Upper lobe of left lung (tissue), 6 donors: ENCODE results near the gene GPR158. TPM values are rescaled to one million over a fixed set of nuclear protein-coding genes. Genes with fewer than 3 reads are reported as not detected.

Source experiments
- ATAC-seq, 2 donors: fragments of 200-7000 bp; cut with Tn5 transposase; one replicate each; pipeline ENCODE4 v1.9.1; 2022; ENCODE audit warnings: mild to moderate bottlenecking in 2 of 2, moderate library complexity in 2 of 2; ENCODE audit not compliant: low FRiP score in 2 of 2
- DNase-seq, 2 donors: peaks; one replicate each; pipeline ENCODE4 v3.0.0-alpha.2; 2019 to 2020
- H3K27ac ChIP-seq, 4 donors: fragments of 200-600 bp; sonication (generic); one replicate each; pipeline ENCODE4 v1.5.1; 2016 to 2019
- H3K27me3 ChIP-seq, 4 donors: fragments of 200-600 bp; sonication (generic); one replicate each; pipeline ENCODE4 v1.5.1; 2017 to 2019
- H3K36me3 ChIP-seq, 4 donors: fragments of 200-600 bp; sonication (generic); one replicate each; pipeline ENCODE4 v1.5.1; 2016 to 2019
- H3K4me1 ChIP-seq, 4 donors: fragments of 200-600 bp; sonication (generic); one replicate each; pipeline ENCODE4 v1.5.1; 2018 to 2019
- H3K4me3 ChIP-seq, 4 donors: fragments of 200-600 bp; sonication (generic); one replicate each; pipeline ENCODE4 v1.5.1; 2017 to 2019; ENCODE audit warnings: mild to moderate bottlenecking in 2 of 4, moderate library complexity in 1 of 4
- H3K9me3 ChIP-seq, 4 donors: fragments of 200-600 bp; sonication (generic); one replicate each; pipeline ENCODE4 v1.5.1; 2018 to 2019
- EP300 ChIP-seq, 4 donors: sonication (generic); formaldehyde crosslinking; IDR thresholded peaks; one replicate each; pipeline ENCODE4 v1.5.1; 2017; ENCODE audit warnings: antibody characterized with exemption in 4 of 4, control low read depth in 2 of 4
- POLR2A ChIP-seq, 4 donors: fragments of 450-650 bp; IDR thresholded peaks; one replicate each; pipeline ENCODE4 v1.5.1; 2016 to 2017; ENCODE audit warnings: antibody characterized with exemption in 4 of 4, mild to moderate bottlenecking in 2 of 4
- POLR2AphosphoS5 ChIP-seq, 2 donors: sonication (generic); formaldehyde crosslinking; IDR thresholded peaks; one replicate each; pipeline ENCODE4 v1.5.1; 2017; ENCODE audit warnings: antibody characterized with exemption in 2 of 2
- WGBS, 2 donors: methylation state at CpG; one replicate each; pipeline ENCODE4 v1.1.5; 2017 to 2018; 5-methylcytosine and 5-hydroxymethylcytosine counted together
- total RNA-seq, 6 donors: library from RNA; depleted of rRNA in 4 of 6; stranded (reverse); fragments of >200 nt in 4 of 6; gene quantifications; one replicate each; pipeline versions ENCODE4 v1.1.0 to v1.2.1, GENCODE V29; 2016 to 2021
- TF ChIP-seq, protein P1 (sequence below), 6 experiments: fragments of 450-650 bp in 4 of 6; fragments of 200-600 bp in 2 of 6; sonication (generic) in 2 of 6; IDR thresholded peaks; one replicate each; pipeline ENCODE4 v1.5.1; 2016 to 2019; ENCODE audit warnings: antibody characterized with exemption in 6 of 6
- donor health status: DM: no; HTN: no; CAD: no; lungs with moderate emphysema.
- donor health status: DM: no; HTN: yes; CAD: no; lungs with severe emphysema.

Gene GPR158
- total RNA-seq, 6 donors from 2014 or later, result 0.03 to 0.09 TPM; not detected in 4

GRCh38 chr10:25465582-25466372 lies 291.0 kb downstream of the GPR158 start:
- Histone ChIP-seq H3K4me1 (no peaks in the 10 kb centered on the region), H3K27ac (no peak overlapping the region), H3K9me3 (no peaks in the 10 kb centered on the region), H3K36me3 (no peaks in the 10 kb centered on the region), H3K4me3 (no peak overlapping the region), H3K27me3 (no peaks in the 10 kb centered on the region)
- WGBS, 2 donors, result 83 to 91% methylated on average over 20 of the region's 20 CpGs
- no peak for ATAC-seq
- TF ChIP-seq EP300 (IDR thresholded peaks at IDR 0.05) (no peak), POLR2AphosphoS5 (IDR thresholded peaks at IDR 0.05) (no peak), POLR2A (IDR thresholded peaks at IDR 0.05) (no peak)
- TF ChIP-seq, protein P1, sequence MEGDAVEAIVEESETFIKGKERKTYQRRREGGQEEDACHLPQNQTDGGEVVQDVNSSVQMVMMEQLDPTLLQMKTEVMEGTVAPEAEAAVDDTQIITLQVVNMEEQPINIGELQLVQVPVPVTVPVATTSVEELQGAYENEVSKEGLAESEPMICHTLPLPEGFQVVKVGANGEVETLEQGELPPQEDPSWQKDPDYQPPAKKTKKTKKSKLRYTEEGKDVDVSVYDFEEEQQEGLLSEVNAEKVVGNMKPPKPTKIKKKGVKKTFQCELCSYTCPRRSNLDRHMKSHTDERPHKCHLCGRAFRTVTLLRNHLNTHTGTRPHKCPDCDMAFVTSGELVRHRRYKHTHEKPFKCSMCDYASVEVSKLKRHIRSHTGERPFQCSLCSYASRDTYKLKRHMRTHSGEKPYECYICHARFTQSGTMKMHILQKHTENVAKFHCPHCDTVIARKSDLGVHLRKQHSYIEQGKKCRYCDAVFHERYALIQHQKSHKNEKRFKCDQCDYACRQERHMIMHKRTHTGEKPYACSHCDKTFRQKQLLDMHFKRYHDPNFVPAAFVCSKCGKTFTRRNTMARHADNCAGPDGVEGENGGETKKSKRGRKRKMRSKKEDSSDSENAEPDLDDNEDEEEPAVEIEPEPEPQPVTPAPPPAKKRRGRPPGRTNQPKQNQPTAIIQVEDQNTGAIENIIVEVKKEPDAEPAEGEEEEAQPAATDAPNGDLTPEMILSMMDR (IDR thresholded peaks at IDR 0.05), result no peak
- DNase-seq, result no peak

DNA sequence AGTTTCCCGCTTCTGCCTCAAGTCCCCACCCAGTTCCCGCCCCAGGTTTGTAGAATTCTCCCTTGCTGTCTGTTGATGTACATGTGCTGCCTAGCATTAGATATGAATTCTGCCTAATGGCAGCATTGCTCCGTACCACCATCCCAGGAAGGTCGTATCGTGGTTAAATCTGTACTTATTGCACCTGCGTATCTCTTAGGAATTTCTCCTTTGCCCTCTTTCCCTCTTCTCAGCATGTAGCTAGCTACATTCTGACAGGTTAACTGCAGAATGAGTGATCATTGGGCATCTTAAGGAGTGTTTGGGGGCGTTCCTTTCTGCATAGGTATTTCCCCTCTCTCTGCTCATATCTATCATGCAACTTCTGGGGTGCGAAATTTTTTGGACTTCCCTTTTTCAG lies 293.1 kb downstream of the GPR158 start:
- H3K36me3 ChIP-seq, result no peaks in the 10 kb centered on the region
- no peak for TF ChIP-seq POLR2AphosphoS5 (IDR thresholded peaks at IDR 0.05)
- no peak for TF ChIP-seq POLR2A (IDR thresholded peaks at IDR 0.05)
- TF ChIP-seq, protein P1 (IDR thresholded peaks at IDR 0.05), result no peak
- TF ChIP-seq EP300 (IDR thresholded peaks at IDR 0.05), result no peak
- 57 to 61% methylated on average over 8 of the region's 8 CpGs for WGBS, 2 donors
- no peaks in the 10 kb centered on the region for H3K4me1 ChIP-seq
- no peak overlapping the region for H3K27ac ChIP-seq
- DNase-seq (no peak), ATAC-seq (no peak)
- no peaks in the 10 kb centered on the region for H3K27me3 ChIP-seq
- no peaks in the 10 kb centered on the region for H3K9me3 ChIP-seq
- no peak overlapping the region for H3K4me3 ChIP-seq

- H3K36me3 ChIP-seq, result no peaks in the 10 kb centered on the region
- WGBS, 2 donors, result 74 to 76% methylated on average over 3 of the region's 3 CpGs
- no peak for TF ChIP-seq POLR2AphosphoS5 (IDR thresholded peaks at IDR 0.05)
- TF ChIP-seq, protein P1 (IDR thresholded peaks at IDR 0.05), result no peak
- TF ChIP-seq POLR2A (IDR thresholded peaks at IDR 0.05), result no peak
- TF ChIP-seq EP300 (IDR thresholded peaks at IDR 0.05), result no peak
- DNase-seq, result no peak
- ATAC-seq, result no peak
- peaks cover 0 to 4% (median 0%) of the 10 kb centered on the region in 4 donors for H3K9me3 ChIP-seq
- no peak overlapping the region for H3K27ac ChIP-seq
- no peaks in the 10 kb centered on the region for H3K27me3 ChIP-seq
- H3K4me3 ChIP-seq, result no peak overlapping the region
- H3K4me1 ChIP-seq, result no peaks in the 10 kb centered on the region
Measured at GRCh38 chr10:25481467-25481866, 306.7 kb downstream of the GPR158 start.

DNA sequence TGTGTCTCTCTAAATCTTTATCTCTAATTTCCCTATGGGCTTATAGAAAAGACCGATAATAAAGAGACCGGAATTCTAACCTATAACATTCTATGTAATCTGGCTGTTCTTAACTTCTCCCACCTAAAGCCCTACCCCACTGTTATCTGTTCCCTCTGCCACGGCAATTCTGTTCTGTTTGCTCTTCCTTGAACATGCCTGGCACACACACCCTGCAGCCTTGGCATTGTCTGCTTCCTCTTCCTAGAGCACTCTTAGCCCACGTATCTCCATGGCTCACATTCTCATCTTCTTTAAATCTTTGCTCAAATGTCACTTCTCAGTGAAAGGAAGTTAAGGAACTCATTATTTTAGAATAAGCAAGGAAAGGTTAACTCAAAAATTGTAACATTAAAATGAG lies 309.2 kb downstream of the GPR158 start:
- H3K9me3 ChIP-seq, result peaks cover 0 to 4% (median 0%) of the 10 kb centered on the region in 4 donors
- no peak for TF ChIP-seq POLR2AphosphoS5 (IDR thresholded peaks at IDR 0.05)
- no peak overlapping the region for H3K4me3 ChIP-seq
- no peaks in the 10 kb centered on the region for H3K4me1 ChIP-seq
- ATAC-seq (no peak), DNase-seq (no peak)
- WGBS, 2 donors, result 67 to 69% methylated on average over 4 of the region's 4 CpGs
- H3K27ac ChIP-seq, result no peak overlapping the region
- H3K27me3 ChIP-seq, result no peaks in the 10 kb centered on the region
- H3K36me3 ChIP-seq, result no peaks in the 10 kb centered on the region

DNA sequence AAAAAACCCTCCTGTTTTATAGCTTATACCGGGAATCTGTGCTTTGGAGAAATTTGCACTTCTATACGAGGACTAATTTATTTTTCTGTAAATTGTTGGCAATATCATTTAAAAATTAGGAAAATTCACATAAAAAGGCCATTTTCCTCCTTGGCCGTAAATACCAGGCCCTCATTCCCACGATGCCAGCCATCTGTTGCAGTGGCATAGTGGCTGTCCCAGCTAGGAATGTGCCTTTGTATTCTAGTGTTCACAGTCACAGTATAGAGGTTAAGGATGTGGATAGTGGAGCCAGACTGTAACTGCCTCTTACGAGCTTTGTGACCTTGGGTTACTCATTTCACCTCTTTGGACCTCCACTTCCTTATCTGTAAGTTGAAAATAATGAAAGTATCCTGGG lies 312.5 kb downstream of the GPR158 start:
- Histone ChIP-seq H3K4me3 (no peak overlapping the region), H3K27me3 (no peaks in the 10 kb centered on the region), H3K4me1 (no peaks in the 10 kb centered on the region), H3K36me3 (no peaks in the 10 kb centered on the region), H3K27ac (no peak overlapping the region), H3K9me3 (peaks cover 0 to 4% (median 0%) of the 10 kb centered on the region in 4 donors)
- 84 to 86% methylated on average over 5 of the region's 5 CpGs for WGBS, 2 donors
- DNase-seq, result no peak
- ATAC-seq, result no peak
- TF ChIP-seq EP300 (IDR thresholded peaks at IDR 0.05), result no peak
- no peak for TF ChIP-seq POLR2AphosphoS5 (IDR thresholded peaks at IDR 0.05)
- TF ChIP-seq POLR2A (IDR thresholded peaks at IDR 0.05), result no peak
- TF ChIP-seq, protein P1 (IDR thresholded peaks at IDR 0.05), result no peak
